Thyroid gland (tissue), 4 donors: Measurements from ENCODE around the gene RALGPS2. TPM values are rescaled to one million over a fixed set of nuclear protein-coding genes. Genes with fewer than 3 reads are reported as not detected.

Source experiments
- DNase-seq, 2 donors: peaks; one replicate each; pipeline ENCODE4 v3.0.0-alpha.2; 2019
- H3K27ac ChIP-seq, 3 donors: fragments of 200-600 bp; sonication (generic); 1 replicate in 2 of 3; 2 replicates in 1 of 3; pipeline ENCODE4 v1.5.1; 2016 to 2019; ENCODE audit warnings: mild to moderate bottlenecking in 1 of 3, moderate library complexity in 1 of 3
- H3K27me3 ChIP-seq: fragments of 200-600 bp; sonication (generic); one replicate; pipeline ENCODE4 v1.5.1; 2019
- H3K36me3 ChIP-seq, 2 donors: fragments of 200-600 bp; sonication (generic); one replicate each; pipeline ENCODE4 v1.5.1; 2016 to 2019
- H3K4me1 ChIP-seq, 2 donors: fragments of 200-600 bp; sonication (generic); one replicate each; pipeline ENCODE4 v1.5.1; 2017 to 2019
- H3K4me3 ChIP-seq, 3 donors: fragments of 200-600 bp; sonication (generic); replicated peaks in 1 of 3; 1 replicate in 2 of 3; 2 replicates in 1 of 3; pipeline ENCODE4 v1.5.1; 2016; ENCODE audit warnings: mild to moderate bottlenecking in 1 of 3
- H3K9me3 ChIP-seq: fragments of 200-600 bp; sonication (generic); one replicate; pipeline ENCODE4 v1.5.1; 2017
- CTCF ChIP-seq, 6 experiments: fragments of 200-600 bp in 3 of 6; fragments of 450-650 bp in 3 of 6; sonication (generic) in 3 of 6; IDR thresholded peaks; one replicate each; pipeline ENCODE4 v1.5.1; 2016 to 2019; ENCODE audit warnings: antibody characterized with exemption in 6 of 6, mild to moderate bottlenecking in 2 of 6, inconsistent platforms in 1 of 6, moderate library complexity in 1 of 6
- POLR2A ChIP-seq, 2 donors: fragments of 450-650 bp; IDR thresholded peaks; one replicate each; pipeline ENCODE4 v1.6.1; 2017; ENCODE audit warnings: antibody characterized with exemption in 2 of 2, mild to moderate bottlenecking in 2 of 2, moderate library complexity in 1 of 2
- WGBS, 2 donors: methylation state at CpG; one replicate each; pipeline ENCODE4 v1.1.5; 2017; 5-methylcytosine and 5-hydroxymethylcytosine counted together
- intact Hi-C: fragments of 100-400 bp; cut with DNase I; formaldehyde crosslinking; loops from one replicate; pipeline ENCODE4 v1.15.1; 2023
- total RNA-seq, 4 donors: library from RNA; depleted of rRNA; stranded (reverse); fragments of >200 nt; gene quantifications; one replicate each; pipeline ENCODE4 v1.2.3, GENCODE V29; 2016

The RALGPS2 gene
- total RNA-seq, 4 donors from 2014 or later, result 15.3 to 31.4 (median 17.7) TPM

- Histone ChIP-seq H3K4me3 (no peak overlapping the region), H3K36me3 (no peaks in the 10 kb centered on the region), H3K27ac (no peak overlapping the region), H3K9me3 (no peaks in the 10 kb centered on the region), H3K27me3 (no peaks in the 10 kb centered on the region), H3K4me1 (peaks cover 17 to 28% of the 10 kb centered on the region in 2 donors)
- intact Hi-C loops, result no loop called here
- TF ChIP-seq CTCF (IDR thresholded peaks at IDR 0.05) (no peak), POLR2A (IDR thresholded peaks at IDR 0.05) (no peak)
- WGBS, 2 donors, result 95 to 96% methylated on average over 2 of the region's 2 CpGs
- DNase-seq, result no peak
Measured at GRCh38 chr1:178874966-178875365, 149.9 kb downstream of the RALGPS2 start.

- Histone ChIP-seq H3K27me3 (no peaks in the 10 kb centered on the region), H3K9me3 (no peaks in the 10 kb centered on the region), H3K4me3 (no peak overlapping the region), H3K27ac (no peak overlapping the region), H3K36me3 (no peaks in the 10 kb centered on the region), H3K4me1 (peaks cover 17 to 28% of the 10 kb centered on the region in 2 donors)
- no peak for DNase-seq
- intact Hi-C loops, result no loop called here
- no peak for TF ChIP-seq CTCF (IDR thresholded peaks at IDR 0.05)
- no peak for TF ChIP-seq POLR2A (IDR thresholded peaks at IDR 0.05)
Measured at GRCh38 chr1:178875936-178876335, 150.9 kb downstream of the RALGPS2 start.

- intact Hi-C loops, result no loop called here
- no peaks in the 10 kb centered on the region for H3K36me3 ChIP-seq
- no peak for DNase-seq
- no peak overlapping the region for H3K4me3 ChIP-seq
- H3K27me3 ChIP-seq, result no peaks in the 10 kb centered on the region
- TF ChIP-seq CTCF (IDR thresholded peaks at IDR 0.05), result no peak
- TF ChIP-seq POLR2A (IDR thresholded peaks at IDR 0.05), result no peak
- peaks cover 1 to 12% of the 10 kb centered on the region in 2 donors for H3K4me1 ChIP-seq
- no peaks in the 10 kb centered on the region for H3K9me3 ChIP-seq
- 89 to 90% methylated on average over 3 of the region's 3 CpGs for WGBS, 2 donors
- H3K27ac ChIP-seq, result no peak overlapping the region
Measured at GRCh38 chr1:178877896-178878295, 152.9 kb downstream of the RALGPS2 start.

- Histone ChIP-seq H3K27ac (no peak overlapping the region), H3K36me3 (no peaks in the 10 kb centered on the region), H3K9me3 (no peaks in the 10 kb centered on the region), H3K4me3 (no peak overlapping the region), H3K4me1 (no peaks in the 10 kb centered on the region), H3K27me3 (no peaks in the 10 kb centered on the region)
- 94 to 95% methylated on average over 3 of the region's 3 CpGs for WGBS, 2 donors
- intact Hi-C loops, result no loop called here
- TF ChIP-seq POLR2A (IDR thresholded peaks at IDR 0.05), result no peak
- no peak for TF ChIP-seq CTCF (IDR thresholded peaks at IDR 0.05)
- DNase-seq, result no peak
Measured at GRCh38 chr1:178881950-178882349, 156.9 kb downstream of the RALGPS2 start.

- H3K9me3 ChIP-seq, result no peaks in the 10 kb centered on the region
- H3K27ac ChIP-seq, result no peak overlapping the region
- WGBS, 2 donors, result 91 to 92% methylated on average over 4 of the region's 4 CpGs
- no peaks in the 10 kb centered on the region for H3K36me3 ChIP-seq
- H3K4me1 ChIP-seq, result no peaks in the 10 kb centered on the region
- intact Hi-C loops, result no loop called here
- H3K27me3 ChIP-seq, result no peaks in the 10 kb centered on the region
- H3K4me3 ChIP-seq, result no peak overlapping the region
- no peak for DNase-seq
- no peak for TF ChIP-seq POLR2A (IDR thresholded peaks at IDR 0.05)
Measured at GRCh38 chr1:178885869-178886268, 160.8 kb downstream of the RALGPS2 start.

GRCh38 chr1:178886551-178886950 lies 161.5 kb downstream of the RALGPS2 start:
- intact Hi-C loops, result no loop called here
- H3K36me3 ChIP-seq, result no peaks in the 10 kb centered on the region
- TF ChIP-seq CTCF (IDR thresholded peaks at IDR 0.05) (no peak), POLR2A (IDR thresholded peaks at IDR 0.05) (no peak)
- H3K4me3 ChIP-seq, result no peak overlapping the region
- WGBS, 2 donors, result 94 to 97% methylated on average over 2 of the region's 2 CpGs
- H3K9me3 ChIP-seq, result no peaks in the 10 kb centered on the region
- no peaks in the 10 kb centered on the region for H3K27me3 ChIP-seq
- DNase-seq, result no peak
- no peaks in the 10 kb centered on the region for H3K4me1 ChIP-seq
- no peak overlapping the region for H3K27ac ChIP-seq
